ENCODE measurements around the gene TRIO. TPM values are rescaled to one million over a fixed set of nuclear protein-coding genes. Genes with fewer than 3 reads are reported as not detected.

TRIO gene
- polyA plus RNA-seq, 1 donor (not counting 4 experiments of a cell fraction or from before 2014, with no cell fraction given), result 57.2 TPM

DNA sequence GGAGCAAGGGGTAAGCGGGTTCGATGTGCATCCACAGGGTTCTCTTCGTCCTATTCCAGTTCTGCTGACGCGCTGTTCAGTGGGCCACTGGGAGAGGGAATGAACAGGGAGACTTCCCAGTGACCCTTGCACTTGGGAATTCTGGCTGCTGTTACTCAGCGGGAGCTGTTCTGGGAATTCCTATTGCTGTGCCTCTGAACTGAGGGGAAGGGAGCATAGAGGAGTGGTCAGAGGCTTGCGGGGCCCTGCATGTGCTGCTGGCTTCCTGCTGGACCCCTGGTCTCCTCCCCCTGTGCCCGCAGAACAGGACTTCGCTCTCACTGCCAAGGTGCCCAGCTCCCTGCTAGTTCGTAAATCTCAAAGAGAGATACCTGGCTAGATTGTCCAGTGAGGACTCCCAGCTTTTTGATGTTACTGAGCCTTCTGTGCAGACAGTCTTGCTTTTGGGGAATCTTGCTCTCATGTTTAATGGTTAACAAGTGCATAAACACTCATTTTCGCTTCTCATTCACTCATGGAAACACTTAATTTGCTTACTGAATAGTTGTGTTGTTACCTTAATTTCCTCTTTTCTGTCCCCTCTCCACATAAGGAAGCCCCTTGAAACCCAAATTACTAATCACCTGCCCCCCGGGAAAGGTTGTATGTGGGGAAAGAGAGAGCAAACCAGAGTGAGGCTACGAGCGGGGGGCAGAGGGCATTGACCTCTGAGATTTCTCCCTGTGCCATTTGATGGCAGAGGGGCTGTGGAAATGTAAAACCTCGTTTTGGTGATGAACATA is 5.9 kb downstream of the TRIO start:
- Histone ChIP-seq H3K4me2 (ENCODE audit: control insufficient read depth, extremely low read depth, insufficient read depth, low read depth, low read length) (peak overlapping the region; percentile 40), H3K27ac (ENCODE audit: control insufficient read depth, insufficient read depth, low read length) (no peak overlapping the region), H3K9ac (ENCODE audit: control insufficient read depth, extremely low read depth, insufficient read depth, low read length) (no peak overlapping the region), H2AFZ (ENCODE audit: control insufficient read depth, low read length) (no peak overlapping the region), H3K36me3 (ENCODE audit: control insufficient read depth in 2 of 2, extremely low read depth in 1 of 2, insufficient read depth in 2 of 2, low read length in 2 of 2) (no peaks in the 10 kb centered on the region), H3K9me3 (ENCODE audit: control insufficient read depth, low read depth, low read length) (no peaks in the 10 kb centered on the region), H3K4me3 (ENCODE audit: control insufficient read depth in 2 of 3, extremely low read depth in 1 of 3, insufficient read depth in 2 of 3, low read depth in 1 of 3, low read length in 3 of 3) (no peak overlapping the region), H3K4me1 (ENCODE audit: control insufficient read depth, extremely low read depth, insufficient read depth, low read length) (peaks cover 54% of the 10 kb centered on the region), H3K79me2 (ENCODE audit: control insufficient read depth, insufficient read depth, low read length) (peaks cover 99% of the 10 kb centered on the region), H3K9me1 (ENCODE audit: control insufficient read depth, extremely low read depth, insufficient read depth, low read length) (peaks cover 10% of the 10 kb centered on the region), H3K27me3 (ENCODE audit: control insufficient read depth, extremely low read depth, insufficient read depth, low read length) (no peaks in the 10 kb centered on the region), H4K20me1 (ENCODE audit: control insufficient read depth, extremely low read depth, insufficient read depth, low read length) (peaks cover 62% of the 10 kb centered on the region)
- dilution Hi-C loops (cut with MboI; ENCODE audit: extremely low pct_ligation_motif_present, low sequenced_read_pairs), result no loop called here
- FAIRE-seq (no peak), DNase-seq (ENCODE audit: low read depth, low spot score) (no peak)
- TF ChIP-seq EZH2 (IDR thresholded peaks at IDR 0.05; ENCODE audit: low read length) (no peak), CTCF (optimal IDR thresholded peaks at IDR 0.05 in 1 of 3, IDR thresholded peaks at IDR 0.05 in 1 of 3, conservative IDR thresholded peaks at IDR 0.05 in 1 of 3; ENCODE audit: extremely low read depth in 1 of 3, insufficient read depth in 2 of 3, low read length in 3 of 3) (no peak)

DNA sequence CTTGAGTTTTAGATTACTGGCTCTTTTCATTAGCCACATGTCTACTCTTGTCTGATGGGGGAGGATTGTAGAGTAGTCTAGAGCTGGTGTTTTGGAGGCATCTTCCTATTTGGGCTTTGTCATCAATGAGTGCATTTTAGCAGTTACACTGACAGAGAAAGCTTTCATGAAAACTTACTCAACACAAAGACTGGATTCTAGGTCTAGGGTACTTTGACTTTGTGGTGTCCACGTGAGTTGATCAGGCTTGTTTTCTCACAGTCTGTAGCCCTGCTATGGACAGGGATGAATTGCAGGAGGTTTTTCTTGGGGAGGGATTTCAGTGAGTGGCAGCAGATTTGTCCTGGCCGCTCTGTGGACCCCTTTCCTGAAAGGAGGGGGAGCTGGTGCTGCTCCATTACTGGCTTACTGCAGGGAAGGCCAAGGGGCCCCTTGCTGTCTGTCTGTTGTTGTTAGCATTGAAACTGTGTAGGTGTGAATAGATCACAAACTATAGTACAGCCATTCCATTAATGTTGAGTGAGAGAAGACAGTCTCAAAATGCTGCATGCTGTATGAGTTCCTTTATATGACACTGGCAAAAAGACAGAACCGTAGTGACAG is 6.6 kb downstream of the TRIO start:
- dilution Hi-C loops (cut with MboI; ENCODE audit: extremely low pct_ligation_motif_present, low sequenced_read_pairs), result no loop called here
- DNase-seq (ENCODE audit: low read depth, low spot score) (no peak), FAIRE-seq (no peak)
- H3K4me1 ChIP-seq (ENCODE audit: control insufficient read depth, extremely low read depth, insufficient read depth, low read length), result peaks cover 61% of the 10 kb centered on the region
- peaks cover 99% of the 10 kb centered on the region for H3K79me2 ChIP-seq (ENCODE audit: control insufficient read depth, insufficient read depth, low read length)
- TF ChIP-seq CTCF (optimal IDR thresholded peaks at IDR 0.05 in 1 of 3, IDR thresholded peaks at IDR 0.05 in 1 of 3, conservative IDR thresholded peaks at IDR 0.05 in 1 of 3; ENCODE audit: extremely low read depth in 1 of 3, insufficient read depth in 2 of 3, low read length in 3 of 3), result no peak
- no peak for TF ChIP-seq EZH2 (IDR thresholded peaks at IDR 0.05; ENCODE audit: low read length)
- H3K9ac ChIP-seq (ENCODE audit: control insufficient read depth, extremely low read depth, insufficient read depth, low read length), result no peak overlapping the region
- H3K36me3 ChIP-seq (ENCODE audit: control insufficient read depth in 2 of 2, extremely low read depth in 1 of 2, insufficient read depth in 2 of 2, low read length in 2 of 2), result no peaks in the 10 kb centered on the region
- H3K27me3 ChIP-seq (ENCODE audit: control insufficient read depth, extremely low read depth, insufficient read depth, low read length), result no peaks in the 10 kb centered on the region
- peak overlapping the region; percentile 40 for H3K4me2 ChIP-seq (ENCODE audit: control insufficient read depth, extremely low read depth, insufficient read depth, low read depth, low read length)
- H2AFZ ChIP-seq (ENCODE audit: control insufficient read depth, low read length), result no peak overlapping the region
- no peaks in the 10 kb centered on the region for H3K9me3 ChIP-seq (ENCODE audit: control insufficient read depth, low read depth, low read length)
- no peak overlapping the region for H3K4me3 ChIP-seq (ENCODE audit: control insufficient read depth in 2 of 3, extremely low read depth in 1 of 3, insufficient read depth in 2 of 3, low read depth in 1 of 3, low read length in 3 of 3)
- H4K20me1 ChIP-seq (ENCODE audit: control insufficient read depth, extremely low read depth, insufficient read depth, low read length), result peaks cover 66% of the 10 kb centered on the region
- H3K9me1 ChIP-seq (ENCODE audit: control insufficient read depth, extremely low read depth, insufficient read depth, low read length), result peaks cover 15% of the 10 kb centered on the region
- H3K27ac ChIP-seq (ENCODE audit: control insufficient read depth, insufficient read depth, low read length), result no peak overlapping the region

Data from keratinocyte (primary cell).